ENCODE measurements around the gene ANKRD33B.

Gene ANKRD33B

GRCh38 chr5:10669983-10670382, 106.1 kb downstream of the ANKRD33B start:
- DNase-seq (ENCODE audit: low read depth), result no peak
- H3K4me3 ChIP-seq (ENCODE audit: low read depth, low read length), result no peak overlapping the region
- no peak for TF ChIP-seq CTCF (IDR thresholded peaks at IDR 0.05; ENCODE audit: insufficient read depth, low read depth, low read length, missing control alignments)

GRCh38 chr5:10671041-10672008, 107.5 kb downstream of the ANKRD33B start:
- no peak overlapping the region for H3K4me3 ChIP-seq (ENCODE audit: low read depth, low read length)
- no peak for DNase-seq (ENCODE audit: low read depth)
- no peak for TF ChIP-seq CTCF (IDR thresholded peaks at IDR 0.05; ENCODE audit: insufficient read depth, low read depth, low read length, missing control alignments)

GRCh38 chr5:10672146-10673016, 108.5 kb downstream of the ANKRD33B start:
- TF ChIP-seq CTCF (IDR thresholded peaks at IDR 0.05; ENCODE audit: insufficient read depth, low read depth, low read length, missing control alignments), result no peak
- DNase-seq (ENCODE audit: low read depth), result no peak
- no peak overlapping the region for H3K4me3 ChIP-seq (ENCODE audit: low read depth, low read length)

- no peak overlapping the region for H3K4me3 ChIP-seq (ENCODE audit: low read depth, low read length)
- DNase-seq (ENCODE audit: low read depth), result no peak
- TF ChIP-seq CTCF (IDR thresholded peaks at IDR 0.05; ENCODE audit: insufficient read depth, low read depth, low read length, missing control alignments), result no peak
Measured at GRCh38 chr5:10673017-10673389, 109.1 kb downstream of the ANKRD33B start.

- no peak for TF ChIP-seq CTCF (IDR thresholded peaks at IDR 0.05; ENCODE audit: insufficient read depth, low read depth, low read length, missing control alignments)
- H3K4me3 ChIP-seq (ENCODE audit: low read depth, low read length), result no peak overlapping the region
- no peak for DNase-seq (ENCODE audit: low read depth)
Measured at GRCh38 chr5:10673407-10673806, 109.5 kb downstream of the ANKRD33B start.

GRCh38 chr5:10674096-10674495, 110.2 kb downstream of the ANKRD33B start:
- H3K4me3 ChIP-seq (ENCODE audit: low read depth, low read length), result no peak overlapping the region
- no peak for TF ChIP-seq CTCF (IDR thresholded peaks at IDR 0.05; ENCODE audit: insufficient read depth, low read depth, low read length, missing control alignments)
- no peak for DNase-seq (ENCODE audit: low read depth)

All from GM12865 (cell line).